Omental fat pad (tissue), 4 donors: ENCODE measurements around the gene PAIP2. TPM values are rescaled to one million over a fixed set of nuclear protein-coding genes. Genes with fewer than 3 reads are reported as not detected.
"Not testable (repeated sequence)": the region's sequence is repeated elsewhere in the genome, so short reads cannot be mapped to it uniquely, and the experiment has no call there.

Source experiments
- ATAC-seq: fragments of 150-250 bp; one replicate; pipeline ENCODE4 v1.9.1; 2016; ENCODE audit warnings: mild to moderate bottlenecking, moderate library complexity; ENCODE audit not compliant: low FRiP score
- DNase-seq: peaks from one replicate; pipeline ENCODE4 v3.0.0-alpha.2; 2019; ENCODE audit warnings: low spot score
- CTCF ChIP-seq, 3 donors: fragments of 450-650 bp; IDR thresholded peaks; one replicate each; pipeline ENCODE4 v1.5.1; 2016 to 2017; ENCODE audit warnings: antibody characterized with exemption in 3 of 3, mild to moderate bottlenecking in 3 of 3, moderate library complexity in 2 of 3
- total RNA-seq, 4 donors: library from RNA; depleted of rRNA; stranded (reverse); fragments of >200 nt; gene quantifications; one replicate each; pipeline ENCODE4 v1.1.0, GENCODE V29; 2016

The PAIP2 gene
- total RNA-seq, 4 donors from 2014 or later = 73.1 to 113 (median 103) TPM

GRCh38 chr5:139306197-139306596, 35.5 kb upstream of the PAIP2 start:
- TF ChIP-seq CTCF (IDR thresholded peaks at IDR 0.05) = no peak
- no peak for ATAC-seq

GRCh38 chr5:139306628-139307379, 34.9 kb upstream of the PAIP2 start:
- no peak for TF ChIP-seq CTCF (IDR thresholded peaks at IDR 0.05)
- ATAC-seq = no peak
- no peak for DNase-seq

More at GRCh38 chr5:139306197-139306596, 35.5 kb upstream of the PAIP2 start:
- DNase-seq = no peak

- no peak for ATAC-seq
- no peak for DNase-seq
- TF ChIP-seq CTCF (IDR thresholded peaks at IDR 0.05) = no peak
These were observed 32.9 kb upstream of the PAIP2 start for GRCh38 chr5:139308797-139309196.

- DNase-seq, ATAC-seq: not testable (repeated sequence)
These were observed 30.9 kb upstream of the PAIP2 start for GRCh38 chr5:139310715-139311186.

GRCh38 chr5:139312075-139312474, 29.6 kb upstream of the PAIP2 start:
- no peak for DNase-seq
- ATAC-seq = no peak
- no peak for TF ChIP-seq CTCF (IDR thresholded peaks at IDR 0.05)

GRCh38 chr5:139314276-139314675, 27.4 kb upstream of the PAIP2 start:
- ATAC-seq (no peak), DNase-seq (no peak)
- no peak for TF ChIP-seq CTCF (IDR thresholded peaks at IDR 0.05)

GRCh38 chr5:139315056-139315615, 26.5 kb upstream of the PAIP2 start:
- no peak for TF ChIP-seq CTCF (IDR thresholded peaks at IDR 0.05)
- ATAC-seq (no peak), DNase-seq (no peak)
